ENCODE results near the gene OR2T8.

Gene OR2T8

GRCh38 chr1:247919952-247920351 lies at the start of gene OR2T8:
Gene OR2T8 (plus strand): TSS chr1:247920252. CDS start chr1:247921018, 766 bp downstream.
- no peak for DNase-seq

GRCh38 chr1:247883346-247883745 lies 36.7 kb upstream of the OR2T8 start:
- DNase-seq = no peak

- DNase-seq = no peak
Observed at GRCh38 chr1:247884797-247885413, 35.1 kb upstream of the OR2T8 start.

- DNase-seq = no peak
Observed at GRCh38 chr1:247895163-247895637, 24.9 kb upstream of the OR2T8 start, which contains the start of gene OR2W3. Gene OR2W3 (plus strand): TSS chr1:247895587. CDS start chr1:247895587, 0 bp downstream.

GRCh38 chr1:247895976-247896375 lies 24.1 kb upstream of the OR2T8 start:
- DNase-seq = no peak

- DNase-seq = no peak
Observed at GRCh38 chr1:247904122-247904521, 15.9 kb upstream of the OR2T8 start.

- no peak for DNase-seq
Observed at GRCh38 chr1:247905181-247905580, 14.9 kb upstream of the OR2T8 start.

- no peak for DNase-seq
Observed at GRCh38 chr1:247905910-247906503, 14.0 kb upstream of the OR2T8 start.

- DNase-seq = no peak
Observed at GRCh38 chr1:247906504-247907047, 13.5 kb upstream of the OR2T8 start.

GRCh38 chr1:247908766-247909165 lies 11.3 kb upstream of the OR2T8 start:
- DNase-seq = no peak

GRCh38 chr1:247913786-247914185 lies 6.3 kb upstream of the OR2T8 start:
- no peak for DNase-seq

- no peak for DNase-seq
Observed at GRCh38 chr1:247914941-247915662, 5.0 kb upstream of the OR2T8 start.

- no peak for DNase-seq
Observed at GRCh38 chr1:247923941-247924340, 3.9 kb downstream of the OR2T8 start.

- DNase-seq = no peak
Observed at GRCh38 chr1:247924868-247925267, 4.8 kb downstream of the OR2T8 start, which contains the start of gene OR2AJ1. Gene OR2AJ1 (plus strand): TSS chr1:247924889. CDS start chr1:247933769, 8,880 bp downstream.

- DNase-seq = no peak
Observed at GRCh38 chr1:247933989-247934388, 13.9 kb downstream of the OR2T8 start.

- DNase-seq = no peak
Observed at GRCh38 chr1:247935781-247936180, 15.7 kb downstream of the OR2T8 start.

- no peak for DNase-seq
Observed at GRCh38 chr1:247936415-247936814, 16.4 kb downstream of the OR2T8 start.

- peak; percentile 70 for DNase-seq
Observed at GRCh38 chr1:247936965-247937734, 17.1 kb downstream of the OR2T8 start.

GRCh38 chr1:247942624-247943023 lies 22.6 kb downstream of the OR2T8 start:
- DNase-seq = no peak

- DNase-seq = no peak
Observed at GRCh38 chr1:247948558-247948957, 28.5 kb downstream of the OR2T8 start, which contains the start of gene OR2L8. Gene OR2L8 (plus strand): TSS chr1:247948858. CDS start chr1:247948858, 0 bp downstream.

- DNase-seq = no peak
Observed at GRCh38 chr1:247953408-247953807, 33.4 kb downstream of the OR2T8 start.

- DNase-seq = no peak
Observed at GRCh38 chr1:247961791-247962190, 41.7 kb downstream of the OR2T8 start.

All from right forelimb (tissue), 1 donor.